ENCODE results near the gene CIAO1. TPM values are rescaled to one million over a fixed set of nuclear protein-coding genes. Genes with fewer than 3 reads are reported as not detected.

Gene CIAO1
- total and polyA plus RNA-seq, 2 of the 13 experiments (the other 11 are each of a cell fraction or from before 2014, with no cell fraction given), result 99.3 to 120 TPM

DNA sequence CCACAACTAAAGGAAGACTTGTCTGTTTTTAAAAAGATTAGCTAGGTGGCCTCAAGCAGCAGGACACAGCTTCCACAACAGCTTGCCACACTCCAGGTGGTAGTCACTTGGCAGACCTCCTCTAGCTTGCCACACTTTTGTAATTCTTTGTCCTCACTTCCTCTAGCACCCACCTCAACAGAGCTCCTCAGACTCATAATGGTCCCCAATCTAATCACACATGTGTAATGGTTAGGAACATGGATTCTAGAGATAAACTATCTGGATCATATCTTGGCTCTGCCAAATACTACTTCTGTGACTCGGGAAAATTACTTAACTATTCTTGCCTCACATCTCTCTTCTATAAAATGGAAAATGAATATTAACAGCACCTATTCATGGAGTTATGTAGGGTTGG lies 35.8 kb downstream of the CIAO1 start:
- ChIA-PET POLR2A (interaction anchor here (1.3 to 1.6 kb wide), 2 partner anchors 17 to 34 kb away, joined by 4 read pairs; partner anchors contain the start of gene NCAPH), CTCF (ENCODE audit: low intra/inter-chr PET ratio, low total read pairs) (no interaction called here)
- no peak for ATAC-seq
- H3K36me3 ChIP-seq (replicated peaks in 1 of 2; ENCODE audit: control insufficient read depth in 1 of 2, insufficient read depth in 2 of 2, low read length in 2 of 2), result peaks cover 45 to 65% of the 10 kb centered on the region in 2 experiments
- no peak overlapping the region for H3K4me2 ChIP-seq (ENCODE audit: low read depth, low read length)
- no peaks in the 10 kb centered on the region for H4K20me1 ChIP-seq (ENCODE audit: insufficient read depth, low read length)
- H3K9me3 ChIP-seq (ENCODE audit: low read length), result no peaks in the 10 kb centered on the region
- intact Hi-C loops (cut with micrococcal nuclease; ENCODE audit: unreplicated experiment) (no loop called here), in situ Hi-C loops (cut with HindIII; ENCODE audit: extremely low pct_ligation_motif_present, low pct_unique_long_range_greater_than_20kb) (no loop called here)
- peaks cover 43% of the 10 kb centered on the region for H3K79me2 ChIP-seq (ENCODE audit: insufficient read depth, low read length)
- no peak overlapping the region for H2AFZ ChIP-seq (ENCODE audit: low read length)
- no TSS peak for BruUV-seq (replicated peaks)
- TF ChIP-seq ZNF180 (CRISPR knock-in tag; IDR thresholded peaks at IDR 0.05; ENCODE audit: borderline replicate concordance, low read depth) (no peak), ZNF674 (CRISPR knock-in tag; IDR thresholded peaks at IDR 0.05; ENCODE audit: low read depth) (no peak), BRD4 (CRISPR knock-in tag; IDR thresholded peaks at IDR 0.05) (no peak), ATF7-NPFF (CRISPR knock-in tag; IDR thresholded peaks at IDR 0.05; ENCODE audit: low read depth) (no peak), RCOR2 (CRISPR knock-in tag; IDR thresholded peaks at IDR 0.05) (no peak), ZNF747 (CRISPR knock-in tag; IDR thresholded peaks at IDR 0.05; ENCODE audit: borderline replicate concordance) (no peak), ZNF878 (CRISPR knock-in tag; IDR thresholded peaks at IDR 0.05) (no peak)
- TF ChIP-seq, protein P1, sequence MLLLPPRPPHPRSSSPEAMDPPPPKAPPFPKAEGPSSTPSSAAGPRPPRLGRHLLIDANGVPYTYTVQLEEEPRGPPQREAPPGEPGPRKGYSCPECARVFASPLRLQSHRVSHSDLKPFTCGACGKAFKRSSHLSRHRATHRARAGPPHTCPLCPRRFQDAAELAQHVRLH (CRISPR knock-in tag; IDR thresholded peaks at IDR 0.05; ENCODE audit: borderline replicate concordance, low read depth), result no peak
- no peak for DNase-seq (ENCODE audit: low spot score)
- no peaks in the 10 kb centered on the region; a peak in 1 of 5 replicates for H3K27me3 ChIP-seq (ENCODE audit: control insufficient read depth in 1 of 2, insufficient read depth in 2 of 2, low read length in 2 of 2)
- no peak overlapping the region for H3K9ac ChIP-seq (ENCODE audit: insufficient read depth, low read depth, low read length)
- WGBS (ENCODE audit: low lambda C conversion rate), result 100% methylated on average over 1 of the region's 1 CpG
- H3K4me3 ChIP-seq (replicated peaks in 1 of 3; ENCODE audit: insufficient read depth in 1 of 3, low read depth in 2 of 3, low read length in 3 of 3), result no peak overlapping the region
- H3K27ac ChIP-seq (ENCODE audit: extremely low read length, insufficient read depth, low read length), result no peak overlapping the region
- H3K4me1 ChIP-seq (ENCODE audit: insufficient read depth, low read length), result peaks cover 33% of the 10 kb centered on the region
- FAIRE-seq, result no peak

DNA sequence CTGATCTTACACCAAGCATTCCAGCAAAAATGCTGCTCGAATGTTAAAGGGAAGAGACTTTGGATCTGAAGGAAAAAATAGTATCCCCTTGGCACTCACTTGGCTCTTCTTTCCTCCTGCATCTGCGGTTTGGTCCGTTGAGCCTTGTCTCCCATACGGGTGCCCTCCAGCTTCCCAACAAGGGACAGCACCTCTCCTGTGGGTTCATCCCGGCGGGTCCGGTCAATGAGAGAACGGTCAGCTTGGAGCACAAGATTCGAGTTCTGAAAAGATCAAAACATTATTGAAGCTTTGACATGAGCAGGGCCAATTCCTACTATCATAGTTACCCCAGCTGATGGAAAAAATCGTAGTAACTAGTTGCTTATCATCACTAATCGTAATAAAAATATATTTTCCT lies 38.6 kb downstream of the CIAO1 start:
- no TSS peak for BruUV-seq (replicated peaks)
- ATAC-seq (0 out of 3 replicates have a peak, but pooled peaks have one; percentile 10), DNase-seq (ENCODE audit: low spot score) (peak; percentile 13), FAIRE-seq (no peak)
- peaks cover 43% of the 10 kb centered on the region for H3K79me2 ChIP-seq (ENCODE audit: insufficient read depth, low read length)
- peak overlapping the region; percentile 89 for H3K4me2 ChIP-seq (ENCODE audit: low read depth, low read length)
- TF ChIP-seq ZNF749 (CRISPR knock-in tag; IDR thresholded peaks at IDR 0.05; ENCODE audit: borderline replicate concordance) (no peak), ZNF713 (CRISPR knock-in tag; IDR thresholded peaks at IDR 0.05) (0 out of 2 replicates have a peak, but pooled peaks have one; percentile 12), SOX5 (CRISPR knock-in tag; IDR thresholded peaks at IDR 0.05; ENCODE audit: borderline replicate concordance) (0 out of 2 replicates have a peak, but pooled peaks have one; percentile 7), ZNF616 (CRISPR knock-in tag; IDR thresholded peaks at IDR 0.05; ENCODE audit: low read depth) (0 out of 2 replicates have a peak, but pooled peaks have one; percentile 19), SMARCC2 (IDR thresholded peaks at IDR 0.05) (no peak)
- TF ChIP-seq, protein P2, sequence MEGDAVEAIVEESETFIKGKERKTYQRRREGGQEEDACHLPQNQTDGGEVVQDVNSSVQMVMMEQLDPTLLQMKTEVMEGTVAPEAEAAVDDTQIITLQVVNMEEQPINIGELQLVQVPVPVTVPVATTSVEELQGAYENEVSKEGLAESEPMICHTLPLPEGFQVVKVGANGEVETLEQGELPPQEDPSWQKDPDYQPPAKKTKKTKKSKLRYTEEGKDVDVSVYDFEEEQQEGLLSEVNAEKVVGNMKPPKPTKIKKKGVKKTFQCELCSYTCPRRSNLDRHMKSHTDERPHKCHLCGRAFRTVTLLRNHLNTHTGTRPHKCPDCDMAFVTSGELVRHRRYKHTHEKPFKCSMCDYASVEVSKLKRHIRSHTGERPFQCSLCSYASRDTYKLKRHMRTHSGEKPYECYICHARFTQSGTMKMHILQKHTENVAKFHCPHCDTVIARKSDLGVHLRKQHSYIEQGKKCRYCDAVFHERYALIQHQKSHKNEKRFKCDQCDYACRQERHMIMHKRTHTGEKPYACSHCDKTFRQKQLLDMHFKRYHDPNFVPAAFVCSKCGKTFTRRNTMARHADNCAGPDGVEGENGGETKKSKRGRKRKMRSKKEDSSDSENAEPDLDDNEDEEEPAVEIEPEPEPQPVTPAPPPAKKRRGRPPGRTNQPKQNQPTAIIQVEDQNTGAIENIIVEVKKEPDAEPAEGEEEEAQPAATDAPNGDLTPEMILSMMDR (CRISPR knock-in tag; IDR thresholded peaks at IDR 0.05), result 0 out of 2 replicates have a peak, but pooled peaks have one; percentile 17
- H4K20me1 ChIP-seq (ENCODE audit: insufficient read depth, low read length), result no peaks in the 10 kb centered on the region
- H3K9me3 ChIP-seq (ENCODE audit: low read length), result no peaks in the 10 kb centered on the region
- peak overlapping the region; percentile 85 for H3K9ac ChIP-seq (ENCODE audit: insufficient read depth, low read depth, low read length)
- in situ Hi-C loops (cut with HindIII; ENCODE audit: extremely low pct_ligation_motif_present, low pct_unique_long_range_greater_than_20kb), result no loop called here
- WGBS (ENCODE audit: low lambda C conversion rate), result 22% methylated on average over 11 of the region's 11 CpGs
- H2AFZ ChIP-seq (ENCODE audit: low read length), result no peak overlapping the region
- POLR2A ChIA-PET, result interaction anchor here (0.7 to 4.0 kb wide), 14 partner anchors 9 to 117 kb away, joined by 3 to 45 read pairs (median 8); partner anchors contain the start of genes CIAO1, ITPRIPL1, NCAPH and STARD7
- H3K27me3 ChIP-seq (ENCODE audit: control insufficient read depth in 1 of 2, insufficient read depth in 2 of 2, low read length in 2 of 2), result no peaks in the 10 kb centered on the region; a peak in 1 of 5 replicates
- CTCF ChIA-PET (ENCODE audit: low intra/inter-chr PET ratio, low total read pairs), result interaction anchor here (1.4 kb wide), 1 partner anchor 204 kb away, joined by 4 read pairs; no protein-coding TSS in a partner anchor
- H3K4me3 ChIP-seq (replicated peaks in 1 of 3; ENCODE audit: insufficient read depth in 1 of 3, low read depth in 2 of 3, low read length in 3 of 3), result peak overlapping the region; percentile 79 to 92 (median 91)
- peak overlapping the region; percentile 75 for H3K27ac ChIP-seq (ENCODE audit: extremely low read length, insufficient read depth, low read length)
- peaks cover 20 to 37% of the 10 kb centered on the region in 2 experiments for H3K36me3 ChIP-seq (replicated peaks in 1 of 2; ENCODE audit: control insufficient read depth in 1 of 2, insufficient read depth in 2 of 2, low read length in 2 of 2)
- intact Hi-C loops (cut with micrococcal nuclease; ENCODE audit: unreplicated experiment), result loop anchor here (1.0 to 2.0 kb wide), 5 partner anchors 17 to 205 kb away; partner anchors contain the start of genes CIAO1 and ITPRIPL1
- H3K4me1 ChIP-seq (ENCODE audit: insufficient read depth, low read length), result peaks cover 37% of the 10 kb centered on the region

All from HepG2 (cell line).